Fibroblast of mammary gland (primary cell): Measurements from ENCODE around the gene HIVEP3.

Experiments
- DNase-seq: peaks from one replicate; pipeline ENCODE4 v3.0.0-alpha.2; 2010; ENCODE audit warnings: low read depth
- H3K4me3 ChIP-seq: 2 replicates; pipeline ENCODE4 v1.5.1; 2011; ENCODE audit warnings: low read depth, mild to moderate bottlenecking, low read length, moderate library complexity; ENCODE audit not compliant: control insufficient read depth
- CTCF ChIP-seq: conservative IDR thresholded peaks from 2 replicates; pipeline ENCODE4 v1.5.1; 2011; ENCODE audit warnings: low read depth, low read length, inconsistent platforms; ENCODE audit not compliant: control insufficient read depth, insufficient read depth

HIVEP3 gene

GRCh38 chr1:41629141-41629540, 289.6 kb downstream of the HIVEP3 start:
- DNase-seq = no peak
- no peak overlapping the region for H3K4me3 ChIP-seq

GRCh38 chr1:41627491-41628280, 291.0 kb downstream of the HIVEP3 start:
- no peak for DNase-seq
- no peak overlapping the region for H3K4me3 ChIP-seq
- no peak for TF ChIP-seq CTCF

More at GRCh38 chr1:41629141-41629540, 289.6 kb downstream of the HIVEP3 start:
- no peak for TF ChIP-seq CTCF

DNA sequence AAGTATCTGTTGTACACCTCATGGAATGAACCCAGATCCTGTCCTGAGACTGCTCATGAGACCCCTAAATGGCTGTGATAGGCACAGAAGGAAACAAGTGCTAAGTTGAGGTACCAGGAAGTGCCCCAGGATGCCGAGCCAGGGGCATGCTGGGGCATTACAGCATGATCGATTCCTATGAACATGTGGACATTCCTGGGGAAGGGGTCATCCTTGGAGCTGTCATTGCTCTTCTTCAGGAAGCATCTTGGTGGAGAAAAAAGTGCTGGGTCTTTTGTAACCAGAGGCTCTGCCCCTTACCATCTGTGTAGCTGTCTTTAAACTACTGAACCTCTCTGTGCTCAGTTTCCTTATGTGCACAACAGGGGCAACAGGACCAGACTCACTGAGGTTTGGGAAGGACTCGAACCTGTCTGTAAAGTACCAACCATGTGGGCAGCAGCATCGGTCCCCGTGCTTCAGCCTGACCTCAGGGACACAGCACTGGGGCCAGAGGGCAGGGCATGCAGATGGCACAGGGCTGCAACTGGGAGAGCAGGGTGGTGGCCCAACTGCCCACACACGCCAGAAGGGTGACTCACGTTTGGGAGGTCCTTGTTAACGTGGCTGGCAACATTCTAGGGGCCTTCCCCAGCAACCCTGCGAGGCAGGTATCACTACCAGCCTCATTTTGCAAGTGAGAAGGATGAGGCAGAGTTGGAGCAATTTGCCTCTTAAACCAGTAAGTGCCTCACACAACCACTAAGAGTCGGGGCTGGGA, 291.9 kb downstream of the HIVEP3 start:
- peak; percentile 38 for DNase-seq
- no peak overlapping the region for H3K4me3 ChIP-seq
- no peak for TF ChIP-seq CTCF

- H3K4me3 ChIP-seq = no peak overlapping the region
- peak; percentile 68 for DNase-seq
- no peak for TF ChIP-seq CTCF
Measured at GRCh38 chr1:41626146-41626545, 292.6 kb downstream of the HIVEP3 start.

- no peak for DNase-seq
- H3K4me3 ChIP-seq = no peak overlapping the region
- TF ChIP-seq CTCF = no peak
Measured at GRCh38 chr1:41623736-41624135, 295.0 kb downstream of the HIVEP3 start.

DNA sequence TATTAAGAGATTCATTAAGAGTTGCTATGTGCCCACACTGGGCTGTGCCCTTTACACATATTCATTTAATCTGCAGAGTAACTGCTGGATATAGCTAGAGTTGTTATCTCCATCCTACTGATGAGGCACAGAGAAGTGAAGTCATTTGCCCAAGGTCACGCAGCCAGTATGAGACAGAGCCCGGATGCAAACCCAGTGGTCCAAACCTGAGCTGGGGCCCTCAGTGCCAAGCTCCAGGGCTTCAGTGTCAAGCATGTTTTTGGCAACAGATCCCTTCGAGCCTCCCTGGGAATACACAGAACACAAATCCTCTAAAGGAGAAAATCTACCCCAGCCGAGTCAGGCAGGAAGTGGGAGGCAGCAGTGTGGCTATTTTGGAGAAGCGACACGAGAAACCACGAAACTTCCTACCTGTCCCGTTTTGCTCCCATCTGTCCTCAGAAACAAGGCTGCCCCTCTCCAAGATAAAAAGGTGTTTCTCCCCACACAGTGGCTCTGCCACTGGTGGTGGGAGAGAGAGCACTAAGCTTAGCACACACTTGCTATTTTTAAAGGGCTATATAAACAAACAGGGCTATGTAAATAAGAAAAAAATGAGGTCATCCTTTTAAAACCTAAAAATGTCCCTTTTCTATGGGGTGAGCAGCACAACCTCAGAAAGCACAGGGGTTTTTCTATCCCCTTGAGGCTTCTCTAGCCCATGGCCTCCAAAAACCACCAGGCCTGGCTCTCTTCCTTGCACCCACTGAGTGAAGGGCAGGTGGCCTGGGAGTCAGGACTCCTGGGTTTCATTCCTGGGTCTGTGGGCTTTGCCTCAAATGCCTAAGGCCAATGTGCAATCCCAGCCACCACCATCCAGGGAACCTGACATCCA, 295.6 kb downstream of the HIVEP3 start:
- no peak for TF ChIP-seq CTCF
- no peak overlapping the region for H3K4me3 ChIP-seq
- DNase-seq = no peak
